K562 (cell line): ENCODE measurements around the gene NRXN2. TPM values are rescaled to one million over a fixed set of nuclear protein-coding genes. Genes with fewer than 3 reads are reported as not detected.

Experiments
- ADNP ChIP-seq: fragments of 200-800 bp; sonication (Bioruptor generic); IDR thresholded peaks from 2 replicates; pipeline ENCODE4 v1.6.1; 2016; ENCODE audit warnings: missing genetic modification characterization, missing compliant biosample characterization
- ARID2 ChIP-seq: fragments of 450-650 bp; IDR thresholded peaks from 2 replicates; pipeline ENCODE4 v1.6.1; 2017; ENCODE audit warnings: antibody characterized with exemption, mild to moderate bottlenecking
- CBFA2T2 ChIP-seq: fragments of 450-650 bp; conservative IDR thresholded peaks from 2 replicates; pipeline ENCODE4 v1.6.1; 2017; ENCODE audit warnings: mild to moderate bottlenecking
- CREB3L1 ChIP-seq: fragments of 450-650 bp; IDR thresholded peaks from 2 replicates; pipeline ENCODE4 v1.6.1; 2014; ENCODE audit warnings: low read depth, mild to moderate bottlenecking, moderate library complexity, borderline replicate concordance
- E2F3 ChIP-seq: fragments of 250-450 bp; sonication (Bioruptor Pico); IDR thresholded peaks from 2 replicates; pipeline ENCODE4 v1.4.0; 2020; ENCODE audit warnings: mild to moderate bottlenecking
- EWSR1 ChIP-seq: fragments of 450-650 bp; IDR thresholded peaks from 2 replicates; pipeline ENCODE4 v1.6.1; 2018; ENCODE audit warnings: borderline replicate concordance, mild to moderate bottlenecking, low read depth, moderate library complexity; ENCODE audit not compliant: partially characterized antibody
- FOXJ2 ChIP-seq: fragments of 200-800 bp; sonication (Bioruptor generic); IDR thresholded peaks from 2 replicates; pipeline ENCODE4 v1.6.1; 2016; ENCODE audit warnings: missing genetic modification characterization, missing compliant biosample characterization
- FOXO4 ChIP-seq: fragments of 450-650 bp; formaldehyde crosslinking; IDR thresholded peaks from 2 replicates; pipeline ENCODE4 v1.4.0; 2020; ENCODE audit warnings: mild to moderate bottlenecking, moderate library complexity
- HDAC6 ChIP-seq: IDR thresholded peaks from 2 replicates; pipeline ENCODE4 v1.6.1; 2012; ENCODE audit warnings: low read depth, mild to moderate bottlenecking, control low read depth, inconsistent platforms, low read length, moderate library complexity
- HNRNPUL1 ChIP-seq: fragments of 200-400 bp; formaldehyde crosslinking; IDR thresholded peaks from 2 replicates; pipeline ENCODE4 v1.6.1; 2017; ENCODE audit warnings: low read length
- MTF1 ChIP-seq: fragments of 250-450 bp; sonication (Bioruptor Pico); IDR thresholded peaks from 2 replicates; pipeline ENCODE4 v1.9.0; 2021; ENCODE audit warnings: moderate library complexity, mild to moderate bottlenecking, inconsistent platforms, borderline replicate concordance
- NCOA4 ChIP-seq: fragments of 450-650 bp; IDR thresholded peaks from 2 replicates; pipeline ENCODE4 v1.6.1; 2018; ENCODE audit warnings: mild to moderate bottlenecking; ENCODE audit not compliant: partially characterized antibody
- NCOR1 ChIP-seq: fragments of 450-650 bp; IDR thresholded peaks from 2 replicates; pipeline ENCODE4 v1.6.1; 2016; ENCODE audit warnings: mild to moderate bottlenecking, moderate library complexity
- NR4A1 ChIP-seq, 2 experiments: fragments of 250-450 bp in 1 of 2; fragments of 450-650 bp in 1 of 2; sonication (Bioruptor Pico) in 1 of 2; IDR thresholded peaks; 2 replicates each; pipeline versions ENCODE4 v1.4.0 to v1.6.1; 2016 to 2020; ENCODE audit warnings: mild to moderate bottlenecking in 2 of 2, missing compliant biosample characterization in 1 of 2, missing genetic modification characterization in 1 of 2, moderate library complexity in 1 of 2
- POLR2AphosphoS5 ChIP-seq: IDR thresholded peaks from 2 replicates; pipeline ENCODE4 v1.6.1; 2011; ENCODE audit warnings: mild to moderate bottlenecking, low read depth, low read length, moderate library complexity; ENCODE audit not compliant: control insufficient read depth, insufficient read depth
- RAD51 ChIP-seq: fragments of 450-650 bp; IDR thresholded peaks from 2 replicates; pipeline ENCODE4 v1.7.1; 2016; ENCODE audit warnings: low read depth, mild to moderate bottlenecking, borderline replicate concordance
- RBBP5 ChIP-seq: fragments of 200-600 bp; sonication (generic); IDR thresholded peaks from 2 replicates; pipeline ENCODE4 v1.6.1; 2012; ENCODE audit warnings: borderline replicate concordance, mild to moderate bottlenecking, low read length, control low read depth, inconsistent platforms; ENCODE audit not compliant: insufficient read depth, poor library complexity, severe bottlenecking
- SP2 ChIP-seq: IDR thresholded peaks from 2 replicates; pipeline ENCODE4 v1.6.1; 2011; ENCODE audit warnings: mild to moderate bottlenecking, low read depth, low read length, moderate library complexity; ENCODE audit not compliant: poor library complexity, severe bottlenecking; ENCODE audit errors: extremely low read depth
- SRF ChIP-seq, 2 experiments: fragments of 250-450, 450-650 bp in 1 of 2; sonication (Bioruptor Pico) in 1 of 2; sonication (generic) in 1 of 2; formaldehyde crosslinking; IDR thresholded peaks; 2 replicates each; pipeline versions ENCODE4 v1.5.0 to v1.5.1; 2020 to 2022; ENCODE audit warnings: mild to moderate bottlenecking in 1 of 2, missing genetic modification reagents in 1 of 2
- ZBTB7A ChIP-seq: IDR thresholded peaks from 2 replicates; pipeline ENCODE4 v1.6.1; 2011; ENCODE audit warnings: low read depth, mild to moderate bottlenecking, low read length, moderate library complexity, borderline replicate concordance; ENCODE audit not compliant: control insufficient read depth
- ZNF175 ChIP-seq: fragments of 200-800 bp; sonication (Bioruptor generic); IDR thresholded peaks from 2 replicates; pipeline ENCODE4 v1.6.1; 2016; ENCODE audit warnings: low read depth, mild to moderate bottlenecking, missing genetic modification characterization, missing compliant biosample characterization
- ZNF384 ChIP-seq: IDR thresholded peaks from 2 replicates; pipeline ENCODE4 v1.6.1; 2012; ENCODE audit warnings: low read depth, low read length, improper control_type of control experiment
- ZNF408 ChIP-seq: fragments of 250-450 bp; sonication (Bioruptor Pico); IDR thresholded peaks from 2 replicates; pipeline ENCODE4 v1.4.0; 2020; ENCODE audit warnings: low read depth, mild to moderate bottlenecking, moderate library complexity
- polyA plus RNA-seq, 8 experiments: library from polyadenylated mRNA; depleted of rRNA in 4 of 8; stranded (reverse) in 5 of 8; unstranded in 3 of 8; fragments of >200 nt; fragmentation: Nextera tagmentation in 2 of 8; fragmentation: Illumina TruSeq in 1 of 8; extraction: Ambion mirVana in 2 of 8; extraction: Trizol in 1 of 8; gene quantifications; 2 replicates each; pipeline versions ENCODE4 v1.2.1 to v1.2.3, GENCODE V29; 2011 to 2014; ENCODE audit warnings: inconsistent platforms in 1 of 8, missing spikeins in 1 of 8
- total RNA-seq, 7 experiments: library from RNA; depleted of rRNA in 6 of 7; stranded (reverse); fragments of >200 nt in 6 of 7; fragmentation: Illumina TruSeq in 2 of 7; extraction: Trizol in 2 of 7; gene quantifications; 2 replicates each; pipeline versions ENCODE4 v1.2.1 to v1.2.3, GENCODE V29; 2011 to 2021; ENCODE audit warnings: low replicate concordance in 1 of 7

The NRXN2 gene
- total and polyA plus RNA-seq, 9 of the 15 experiments (the other 6 are each of a cell fraction or from before 2014, with no cell fraction given): 0.07 to 0.47 (median 0.15) TPM; not detected in 4

GRCh38 chr11:64652586-64653387 lies 70.2 kb downstream of the NRXN2 start (continued):
- TF ChIP-seq FOXO4 (CRISPR knock-in tag): no peak
- no peak for TF ChIP-seq CBFA2T2
- no peak for TF ChIP-seq ZNF384
- TF ChIP-seq HDAC6: no peak
- TF ChIP-seq MTF1 (CRISPR knock-in tag): no peak
- TF ChIP-seq POLR2AphosphoS5: no peak
- no peak for TF ChIP-seq E2F3 (CRISPR knock-in tag)
- peak; percentile 44; the same call in 1 of the 2 replicates for TF ChIP-seq ARID2
- peak; percentile 57; the same call in 1 of the 2 replicates for TF ChIP-seq ZBTB7A
- no peak for TF ChIP-seq RBBP5
- no peak for TF ChIP-seq NR4A1 (CRISPR knock-in tag; IDR thresholded peaks at IDR 0.05)
- 0 out of 2 replicates have a peak, but pooled peaks have one; percentile 33 for TF ChIP-seq NR4A1 (tag; IDR thresholded peaks at IDR 0.05)
- no peak for TF ChIP-seq ZNF175 (CRISPR knock-in tag)
- TF ChIP-seq NCOA4: no peak
- no peak for TF ChIP-seq HNRNPUL1
- no peak for TF ChIP-seq ADNP (tag)
- TF ChIP-seq SRF (CRISPR knock-in tag; IDR thresholded peaks at IDR 0.05): no peak
- no peak for TF ChIP-seq CREB3L1
- TF ChIP-seq RAD51: peak; percentile 70
- TF ChIP-seq FOXJ2 (tag): no peak
- TF ChIP-seq SP2: no peak
- no peak for TF ChIP-seq ZNF408 (CRISPR knock-in tag)
- TF ChIP-seq EWSR1: no peak
- TF ChIP-seq NCOR1: no peak
